Type B pancreatic cell (in vitro differentiated cells): ENCODE measurements around the gene RPL39. TPM values are rescaled to one million over a fixed set of nuclear protein-coding genes. Genes with fewer than 3 reads are reported as not detected.

Source experiments
- DNase-seq: peaks from one replicate; pipeline ENCODE4 v3.0.0; 2021; ENCODE audit warnings: mixed read lengths; ENCODE audit not compliant: unreplicated experiment; ENCODE audit errors: extremely low spot score
- H3K27ac Mint-ChIP-seq: 2 replicates; pipeline ENCODE4 v1.8.0; 2021; ENCODE audit warnings: mild to moderate bottlenecking, mixed read lengths
- H3K27me3 Mint-ChIP-seq: 2 replicates; pipeline ENCODE4 v1.8.0; 2021; ENCODE audit warnings: mixed read lengths
- H3K36me3 Mint-ChIP-seq: 2 replicates; pipeline ENCODE4 v1.8.0; 2021; ENCODE audit warnings: mixed read lengths
- H3K4me1 Mint-ChIP-seq: one replicate; pipeline ENCODE4 v1.8.0; 2021; ENCODE audit warnings: mixed read lengths; ENCODE audit not compliant: unreplicated experiment
- H3K4me3 Mint-ChIP-seq: 2 replicates; pipeline ENCODE4 v1.8.0; 2021; ENCODE audit warnings: mild to moderate bottlenecking, mixed read lengths
- H3K9me3 Mint-ChIP-seq: 2 replicates; pipeline ENCODE4 v1.8.0; 2021; ENCODE audit warnings: mixed read lengths
- CTCF ChIP-seq: fragments of 200-600 bp; sonication (generic); conservative IDR thresholded peaks from 2 replicates; pipeline ENCODE4 v1.5.0; 2021; ENCODE audit warnings: antibody characterized with exemption, mild to moderate bottlenecking
- total RNA-seq: library from RNA; stranded (reverse); gene quantifications from 2 replicates; pipeline ENCODE4 v1.2.1, GENCODE V29; 2021; ENCODE audit warnings: low replicate concordance

RPL39 gene
- total RNA-seq, 1 donor from 2014 or later: 2,402 TPM

GRCh38 chrX:119763836-119764387 lies 27.5 kb downstream of the RPL39 start:
- no peaks in the 10 kb centered on the region for H3K9me3 Mint-ChIP-seq
- no peak overlapping the region for H3K4me3 Mint-ChIP-seq
- H3K4me1 Mint-ChIP-seq: no peaks in the 10 kb centered on the region
- DNase-seq: no peak
- H3K27ac Mint-ChIP-seq: no peak overlapping the region
- TF ChIP-seq CTCF: no peak
- no peaks in the 10 kb centered on the region for H3K36me3 Mint-ChIP-seq
- H3K27me3 Mint-ChIP-seq: peaks cover 10% of the 10 kb centered on the region

- no peak for TF ChIP-seq CTCF
- no peaks in the 10 kb centered on the region for H3K9me3 Mint-ChIP-seq
- DNase-seq: no peak
- H3K27me3 Mint-ChIP-seq: peaks cover 10% of the 10 kb centered on the region
- H3K36me3 Mint-ChIP-seq: no peaks in the 10 kb centered on the region
- no peak overlapping the region for H3K4me3 Mint-ChIP-seq
- H3K4me1 Mint-ChIP-seq: no peaks in the 10 kb centered on the region
- no peak overlapping the region for H3K27ac Mint-ChIP-seq
Observed at GRCh38 chrX:119763181-119763580, 28.2 kb downstream of the RPL39 start.

GRCh38 chrX:119762718-119763117 lies 28.7 kb downstream of the RPL39 start:
- Mint-ChIP-seq H3K36me3 (no peaks in the 10 kb centered on the region), H3K4me3 (no peak overlapping the region), H3K27me3 (peaks cover 12% of the 10 kb centered on the region), H3K4me1 (no peaks in the 10 kb centered on the region), H3K9me3 (no peaks in the 10 kb centered on the region), H3K27ac (no peak overlapping the region)
- TF ChIP-seq CTCF: no peak
- DNase-seq: no peak

GRCh38 chrX:119760026-119760877 lies 31.2 kb downstream of the RPL39 start:
- Mint-ChIP-seq H3K27me3 (peaks cover 22% of the 10 kb centered on the region), H3K36me3 (no peaks in the 10 kb centered on the region), H3K9me3 (no peaks in the 10 kb centered on the region)

GRCh38 chrX:119759248-119759766 lies 32.1 kb downstream of the RPL39 start:
- no peaks in the 10 kb centered on the region for H3K9me3 Mint-ChIP-seq
- no peak overlapping the region for H3K27ac Mint-ChIP-seq
- no peaks in the 10 kb centered on the region for H3K36me3 Mint-ChIP-seq
- peaks cover 22% of the 10 kb centered on the region for H3K27me3 Mint-ChIP-seq
- peak overlapping the region; percentile 60 for H3K4me3 Mint-ChIP-seq
- no peak for DNase-seq
- TF ChIP-seq CTCF: no peak
- H3K4me1 Mint-ChIP-seq: no peaks in the 10 kb centered on the region

More at GRCh38 chrX:119760026-119760877, 31.2 kb downstream of the RPL39 start:
- Mint-ChIP-seq H3K4me3 (peak overlapping the region; percentile 34), H3K4me1 (no peaks in the 10 kb centered on the region), H3K27ac (no peak overlapping the region)
- no peak for DNase-seq
- TF ChIP-seq CTCF: no peak
